OCI-LY7 (cell line): ENCODE results near the gene HEXB. TPM values are rescaled to one million over a fixed set of nuclear protein-coding genes. Genes with fewer than 3 reads are reported as not detected.
A peak's percentile ranks its signal among the peaks of the same experiment; 100 is the strongest.
"Not testable (repeated sequence)": the region's sequence is repeated elsewhere in the genome, so short reads cannot be mapped to it uniquely, and the experiment has no call there.

Experiments
- BruUV-seq: library from RNA; stranded (reverse); fragments of 400-500 nt; replicated peaks from 2 replicates; lab custom pipeline; 2021; lab: Mats Ljungman, UMichigan
- CTCF ChIA-PET: fragments of 300-600 bp; sonication (Branson Sonifier 250); formaldehyde crosslinking; loops from one replicate; lab custom pipeline; 2022; ENCODE audit warnings: antibody characterized with exemption; ENCODE audit not compliant: unreplicated experiment; lab: Charles Lee
- POLR2A ChIA-PET: fragments of 300-600 bp; sonication (Branson Sonifier 250); formaldehyde crosslinking; loops from one replicate; lab custom pipeline; 2022; ENCODE audit warnings: antibody characterized with exemption; lab: Charles Lee
- DNase-seq: peaks from one replicate; pipeline ENCODE4 v3.0.0-alpha.2; 2015; ENCODE audit warnings: low spot score
- H2AFZ ChIP-seq: fragments of 200-600 bp; sonication (generic), shearing (Covaris generic); 2 replicates; pipeline ENCODE4 v1.6.1; 2014; ENCODE audit warnings: mild to moderate bottlenecking, antibody characterized with exemption, low read length, moderate library complexity
- H3K27ac ChIP-seq: fragments of 200-600 bp; sonication (generic); 2 replicates; pipeline ENCODE4 v1.5.1; 2014; ENCODE audit warnings: mixed run types, low read depth, mild to moderate bottlenecking, moderate library complexity, low read length, inconsistent platforms; ENCODE audit not compliant: poor library complexity, severe bottlenecking
- H3K36me3 ChIP-seq: fragments of 200-600 bp; sonication (generic); 2 replicates; pipeline ENCODE4 v1.6.1; 2014; ENCODE audit warnings: mild to moderate bottlenecking, antibody characterized with exemption, low read length, moderate library complexity, mixed read lengths; ENCODE audit not compliant: insufficient read depth
- H3K4me1 ChIP-seq: fragments of 200-600 bp; sonication (generic); 2 replicates; pipeline ENCODE4 v1.5.1; 2014; ENCODE audit warnings: mild to moderate bottlenecking, low read length; ENCODE audit not compliant: insufficient read depth, poor library complexity, severe bottlenecking
- H3K4me2 ChIP-seq: fragments of 200-600 bp; sonication (generic); 2 replicates; pipeline ENCODE4 v1.6.1; 2014; ENCODE audit warnings: mild to moderate bottlenecking, low read length
- H3K4me3 ChIP-seq: fragments of 200-600 bp; sonication (generic); 2 replicates; pipeline ENCODE4 v1.5.1; 2014; ENCODE audit warnings: mild to moderate bottlenecking, low read depth, low read length; ENCODE audit not compliant: poor library complexity, severe bottlenecking
- H3K79me2 ChIP-seq: fragments of 200-600 bp; sonication (generic); 2 replicates; pipeline ENCODE4 v1.6.1; 2016; ENCODE audit warnings: low read depth, mild to moderate bottlenecking, low read length, moderate library complexity, mixed read lengths; ENCODE audit not compliant: insufficient read depth
- H3K9me2 ChIP-seq: fragments of 200-600 bp; sonication (generic); 2 replicates; pipeline ENCODE4 v1.6.1; 2016; ENCODE audit warnings: mild to moderate bottlenecking, low read length, mixed read lengths; ENCODE audit not compliant: insufficient read depth
- H3K9me3 ChIP-seq: fragments of 200-600 bp; sonication (generic); 2 replicates; pipeline ENCODE4 v1.6.1; 2014; ENCODE audit warnings: mild to moderate bottlenecking, mixed run types, low read length, mixed read lengths
- H4K20me1 ChIP-seq: fragments of 200-600 bp; sonication (generic); 2 replicates; pipeline ENCODE4 v1.6.1; 2014; ENCODE audit warnings: mild to moderate bottlenecking, antibody characterized with exemption, low read length, moderate library complexity, mixed read lengths; ENCODE audit not compliant: insufficient read depth
- CTCF ChIP-seq: fragments of 200-600 bp; sonication (generic); conservative IDR thresholded peaks from 2 replicates; pipeline ENCODE4 v1.5.1; 2014; ENCODE audit warnings: mild to moderate bottlenecking, antibody characterized with exemption, low read length, moderate library complexity, mixed read lengths
- EZH2phosphoT487 ChIP-seq: fragments of 200-600 bp; sonication (generic); IDR thresholded peaks from 2 replicates; pipeline ENCODE4 v1.6.1; 2018; ENCODE audit warnings: low read depth, borderline replicate concordance, mild to moderate bottlenecking, mixed run types, antibody characterized with exemption, low read length, moderate library complexity, mixed read lengths
- intact Hi-C: fragments of 100-400 bp; cut with micrococcal nuclease; formaldehyde crosslinking; loops from one replicate; pipeline ENCODE4 v1.10.0; 2022; ENCODE audit not compliant: unreplicated experiment
- total RNA-seq, 2 experiments: library from RNA; depleted of rRNA in 1 of 2; stranded (reverse); fragments of >200 nt in 1 of 2; shearing (Covaris generic) in 1 of 2; gene quantifications; 2 replicates each; pipeline ENCODE4 v1.2.3, GENCODE V29; 2014 to 2022

The HEXB gene
- total RNA-seq, 2 experiments from 2014 or later = 23.8 to 36.2 TPM

DNA sequence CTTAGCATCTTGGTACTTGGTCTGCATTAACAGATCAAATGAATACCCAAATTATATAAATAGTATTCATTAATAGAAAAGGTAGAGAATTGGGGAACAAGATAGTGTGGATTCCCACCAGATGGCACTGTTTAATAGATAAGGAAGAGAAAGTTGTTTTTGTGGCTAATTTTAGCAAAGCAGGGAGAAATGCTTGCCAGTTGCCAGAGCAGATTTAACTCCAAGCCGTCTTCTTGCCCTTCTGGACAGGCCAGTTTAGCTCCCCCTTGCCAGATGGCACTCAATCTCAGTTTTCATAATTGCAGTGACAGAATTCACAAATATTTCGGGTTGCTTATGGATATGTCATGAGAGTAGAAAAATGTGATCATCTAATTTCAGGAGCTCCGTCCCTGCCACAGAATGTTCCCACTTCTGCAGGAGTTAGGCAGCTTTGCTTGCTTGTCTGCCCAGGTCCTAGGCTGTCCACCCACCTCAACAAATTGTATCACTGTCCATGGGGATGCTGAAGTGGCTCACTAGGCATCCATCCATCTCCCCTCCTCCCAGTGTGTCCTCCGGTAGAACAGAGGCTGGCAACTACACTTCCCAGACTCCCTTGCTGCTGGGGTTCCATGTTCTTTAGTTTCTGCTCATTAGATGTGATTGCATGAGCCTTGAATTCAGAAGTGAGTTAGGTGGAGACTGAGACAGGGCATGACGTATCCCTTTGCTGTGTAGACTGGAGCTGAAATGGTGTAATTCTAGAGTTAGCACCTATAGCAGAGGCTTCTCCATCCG lies 11.8 kb upstream of the HEXB start:
- Histone ChIP-seq H3K79me2 (no peaks in the 10 kb centered on the region), H3K36me3 (no peaks in the 10 kb centered on the region), H3K4me3 (no peak overlapping the region), H4K20me1 (no peaks in the 10 kb centered on the region), H3K27ac (no peak overlapping the region), H3K4me2 (no peak overlapping the region), H3K4me1 (no peaks in the 10 kb centered on the region), H3K9me3 (peaks cover 9% of the 10 kb centered on the region; the same call in 1 of the 2 replicates), H2AFZ (0 out of 2 replicates have a peak overlapping the region, but pooled peaks have one; percentile 38), H3K9me2 (no peaks in the 10 kb centered on the region)
- peak; percentile 28 for DNase-seq
- intact Hi-C loops = no loop called here
- no TSS peak for BruUV-seq
- POLR2A ChIA-PET = no interaction called here
- CTCF ChIA-PET = no interaction called here
- peak; percentile 66 for TF ChIP-seq CTCF
- TF ChIP-seq EZH2phosphoT487 = no peak

DNA sequence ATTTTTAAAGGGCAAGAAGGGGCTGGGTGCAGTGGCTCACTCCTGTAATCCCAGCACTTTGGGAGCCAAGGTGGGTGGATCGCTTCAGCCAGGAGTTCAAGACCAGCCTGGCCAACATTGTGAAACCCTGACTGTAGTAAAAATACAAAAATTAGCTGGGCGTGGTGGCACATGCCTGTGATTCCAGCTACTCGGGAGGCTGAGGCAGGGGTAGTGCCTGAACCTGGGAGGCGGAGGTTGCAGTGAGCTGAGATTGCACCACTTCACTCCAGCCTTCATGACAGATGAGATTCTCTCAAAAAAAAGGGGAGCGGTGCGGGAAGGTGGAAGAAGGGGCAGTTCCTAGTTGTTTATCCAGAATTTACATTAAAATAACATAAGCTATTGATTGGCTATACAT lies 8.6 kb upstream of the HEXB start:
- DNase-seq, H3K4me1 ChIP-seq, H3K4me3 ChIP-seq, H3K27ac ChIP-seq, H2AFZ ChIP-seq, intact Hi-C loops, H3K36me3 ChIP-seq, CTCF ChIA-PET, H3K79me2 ChIP-seq, H3K9me3 ChIP-seq, BruUV-seq, H3K9me2 ChIP-seq, H3K4me2 ChIP-seq, H4K20me1 ChIP-seq: not testable (repeated sequence)
- POLR2A ChIA-PET = interaction anchor here (0.6 kb wide), 2 partner anchors 197 to 255 kb away, joined by 3 read pairs; no protein-coding TSS in a partner anchor

DNA sequence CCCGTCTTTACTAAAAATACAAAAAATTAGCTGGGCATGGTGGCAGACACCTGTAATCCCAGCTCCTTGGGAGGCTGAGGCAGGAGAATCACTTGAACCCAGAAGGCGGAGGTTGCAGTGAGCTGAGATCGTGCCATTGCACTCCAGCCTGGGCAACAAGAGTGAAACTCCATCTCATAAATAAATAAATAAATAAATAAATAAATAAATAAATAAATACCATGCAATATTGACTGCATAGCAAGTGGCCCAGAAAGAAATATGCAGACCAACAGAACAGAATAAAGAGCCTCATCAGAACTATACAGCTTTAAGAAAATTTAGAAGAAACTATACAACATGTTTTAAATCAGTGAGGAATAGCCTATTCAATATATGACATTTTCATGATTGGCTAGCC lies 6.9 kb upstream of the HEXB start:
- H4K20me1 ChIP-seq, H3K4me2 ChIP-seq, BruUV-seq, H3K9me3 ChIP-seq, CTCF ChIA-PET, H2AFZ ChIP-seq, H3K79me2 ChIP-seq, H3K4me3 ChIP-seq, DNase-seq, intact Hi-C loops, H3K27ac ChIP-seq, H3K36me3 ChIP-seq, H3K9me2 ChIP-seq: not testable (repeated sequence)
- peaks cover 10% of the 10 kb centered on the region for H3K4me1 ChIP-seq
- POLR2A ChIA-PET = interaction anchor here (0.7 to 1.1 kb wide), 5 partner anchors 9 to 686 kb away, joined by 3 to 4 read pairs (median 3); no protein-coding TSS in a partner anchor

GRCh38 chr5:74679300-74679699 lies 5.7 kb upstream of the HEXB start:
- H3K27ac ChIP-seq, DNase-seq, H3K36me3 ChIP-seq, BruUV-seq, H3K4me3 ChIP-seq, H2AFZ ChIP-seq, H3K9me2 ChIP-seq, CTCF ChIA-PET, H3K79me2 ChIP-seq, intact Hi-C loops, H3K4me2 ChIP-seq, H3K9me3 ChIP-seq, H4K20me1 ChIP-seq, POLR2A ChIA-PET: not testable (repeated sequence)
- H3K4me1 ChIP-seq = peaks cover 10% of the 10 kb centered on the region
